H1 (cell line): ENCODE results near the gene CDK19. TPM values are rescaled to one million over a fixed set of nuclear protein-coding genes. Genes with fewer than 3 reads are reported as not detected.

Experiments
- CTCF ChIA-PET: fragments of 300-600 bp; sonication (Branson Sonifier 250); formaldehyde crosslinking; loops from one replicate; lab custom pipeline; 2021; ENCODE audit not compliant: partially characterized antibody; lab: Charles Lee
- POLR2A ChIA-PET: fragments of 300-600 bp; sonication (Branson Sonifier 250); formaldehyde crosslinking; loops from one replicate; lab custom pipeline; 2021; ENCODE audit warnings: inconsistent platforms; ENCODE audit not compliant: partially characterized antibody; lab: Charles Lee
- DNase-seq, 2 experiments: peaks; one replicate each; pipeline versions ENCODE4 v3.0.0 to v3.0.0-alpha.2; 2010 to 2022; ENCODE audit warnings: low spot score in 2 of 2, low read depth in 1 of 2, mixed read lengths in 1 of 2
- FAIRE-seq: peaks from 2 replicates; lab custom pipeline; 2011; peaks lifted over from hg19 to GRCh38; lab: Jason Lieb, UNC
- H2AFZ ChIP-seq: 2 replicates; pipeline ENCODE4 v1.8.1; 2012; ENCODE audit warnings: low read length, inconsistent platforms
- H2AK5ac ChIP-seq: 2 replicates; pipeline ENCODE4 v1.6.1; 2013; ENCODE audit warnings: low read depth, low read length
- H2BK120ac ChIP-seq: replicated peaks from 2 replicates; pipeline ENCODE3; 2013; ENCODE audit warnings: low read depth, low read length, inconsistent platforms
- H2BK12ac ChIP-seq: 2 replicates; pipeline ENCODE4 v1.6.1; 2013; ENCODE audit warnings: low read depth, low read length
- H2BK15ac ChIP-seq: 2 replicates; pipeline ENCODE4 v1.6.1; 2013; ENCODE audit warnings: low read length
- H2BK20ac ChIP-seq: 2 replicates; pipeline ENCODE4 v1.6.1; 2013; ENCODE audit warnings: low read length
- H2BK5ac ChIP-seq: 2 replicates; pipeline ENCODE4 v1.6.1; 2013; ENCODE audit warnings: low read depth, low read length
- H3K14ac ChIP-seq: 2 replicates; pipeline ENCODE4 v1.6.1; 2013; ENCODE audit warnings: inconsistent platforms; ENCODE audit not compliant: insufficient read length
- H3K18ac ChIP-seq: 2 replicates; pipeline ENCODE4 v1.6.1; 2013; ENCODE audit warnings: low read length; ENCODE audit errors: extremely low read depth
- H3K23ac ChIP-seq: 2 replicates; pipeline ENCODE4 v1.6.1; 2013; ENCODE audit warnings: inconsistent platforms; ENCODE audit not compliant: insufficient read length
- H3K23me2 ChIP-seq: 2 replicates; pipeline ENCODE4 v1.6.1; 2013; ENCODE audit warnings: low read depth, low read length
- H3K27ac ChIP-seq: 2 replicates; pipeline ENCODE4 v1.6.1; 2011; ENCODE audit warnings: low read depth, low read length, inconsistent platforms
- H3K27me3 ChIP-seq, 4 experiments: replicated peaks in 1 of 4; 1 replicate in 1 of 4; 2 replicates in 3 of 4; pipeline versions ENCODE4 v1.6.1 to v1.8.1; 2011 to 2013; ENCODE audit warnings: low read length in 3 of 4, mild to moderate bottlenecking in 3 of 4, inconsistent platforms in 2 of 4, mixed read lengths in 2 of 4, moderate library complexity in 1 of 4; ENCODE audit not compliant: control insufficient read depth in 3 of 4, insufficient read depth in 3 of 4; ENCODE audit errors: extremely low read depth in 1 of 4
- H3K36me3 ChIP-seq, 4 experiments: 2 replicates each; pipeline versions ENCODE4 v1.6.1 to v1.8.1; 2011 to 2013; ENCODE audit warnings: mild to moderate bottlenecking in 4 of 4, low read length in 3 of 4, moderate library complexity in 2 of 4, control low read depth in 1 of 4, inconsistent platforms in 1 of 4; ENCODE audit not compliant: insufficient read depth in 4 of 4, control insufficient read depth in 2 of 4
- H3K4ac ChIP-seq: replicated peaks from 2 replicates; pipeline ENCODE3; 2013; ENCODE audit warnings: low read length, low read depth, mixed read lengths, inconsistent platforms; ENCODE audit not compliant: insufficient read length
- H3K4me1 ChIP-seq, 4 experiments: replicated peaks in 1 of 4; 1 replicate in 1 of 4; 2 replicates in 3 of 4; pipeline versions ENCODE4 v1.6.1 to v1.8.1; 2011 to 2013; ENCODE audit warnings: low read length in 3 of 4, inconsistent platforms in 2 of 4, mixed read lengths in 1 of 4; ENCODE audit not compliant: insufficient read depth in 4 of 4, control insufficient read depth in 3 of 4
- H3K4me2 ChIP-seq, 2 experiments: 2 replicates each; pipeline versions ENCODE4 v1.6.1 to v1.8.1; 2011 to 2013; ENCODE audit warnings: low read depth in 2 of 2, low read length in 2 of 2, control low read depth in 1 of 2, inconsistent platforms in 1 of 2, mild to moderate bottlenecking in 1 of 2; ENCODE audit not compliant: insufficient read depth in 1 of 2
- H3K4me3 ChIP-seq, 4 experiments: fragments of 200-600, 300-600 bp in 1 of 4; sonication (generic), shearing (Covaris generic), sonication (Bioruptor Twin) in 1 of 4; 2 replicates each; pipeline versions ENCODE4 v1.5.1 to v1.8.1; 2011 to 2016; ENCODE audit warnings: low read length in 4 of 4, low read depth in 3 of 4, control low read depth in 2 of 4, inconsistent platforms in 2 of 4, mild to moderate bottlenecking in 2 of 4, mixed read lengths in 1 of 4, moderate library complexity in 1 of 4; ENCODE audit not compliant: insufficient read depth in 2 of 4; ENCODE audit errors: extremely low read depth in 1 of 4
- H3K56ac ChIP-seq: replicated peaks from 2 replicates; pipeline ENCODE3; 2013; ENCODE audit warnings: low read depth, mild to moderate bottlenecking, mixed read lengths, low read length, inconsistent platforms; ENCODE audit not compliant: insufficient read length
- H3K79me1 ChIP-seq: 2 replicates; pipeline ENCODE4 v1.6.1; 2013; ENCODE audit warnings: low read depth, low read length, control low read depth
- H3K79me2 ChIP-seq, 2 experiments: 2 replicates each; pipeline versions ENCODE4 v1.6.1 to v1.8.1; 2012 to 2013; ENCODE audit warnings: low read length in 2 of 2, mild to moderate bottlenecking in 2 of 2, inconsistent platforms in 1 of 2; ENCODE audit not compliant: insufficient read depth in 2 of 2, control insufficient read depth in 1 of 2
- H3K9ac ChIP-seq, 4 experiments: replicated peaks in 1 of 4; 1 replicate in 1 of 4; 2 replicates in 3 of 4; pipeline versions ENCODE4 v1.6.1 to v1.8.1; 2011 to 2013; ENCODE audit warnings: low read depth in 3 of 4, low read length in 3 of 4, control low read depth in 2 of 4, mild to moderate bottlenecking in 2 of 4, moderate library complexity in 2 of 4, inconsistent platforms in 1 of 4; ENCODE audit errors: extremely low read depth in 1 of 4
- H3K9me3 ChIP-seq, 2 experiments: 2 replicates each; pipeline versions ENCODE4 v1.6.1 to v1.8.1; 2012 to 2013; ENCODE audit warnings: mild to moderate bottlenecking in 2 of 2, moderate library complexity in 2 of 2, control low read depth in 1 of 2, inconsistent platforms in 1 of 2, low read depth in 1 of 2, low read length in 1 of 2, mixed read lengths in 1 of 2; ENCODE audit not compliant: insufficient read depth in 2 of 2
- H4K20me1 ChIP-seq, 2 experiments: replicated peaks in 1 of 2; 2 replicates each; pipeline versions ENCODE3 to v1.8.1; 2011 to 2013; ENCODE audit warnings: inconsistent platforms in 2 of 2, low read length in 2 of 2, mild to moderate bottlenecking in 1 of 2; ENCODE audit not compliant: insufficient read depth in 2 of 2, control insufficient read depth in 1 of 2
- H4K5ac ChIP-seq: 2 replicates; pipeline ENCODE4 v1.6.1; 2013; ENCODE audit warnings: low read length, low read depth, mixed read lengths, inconsistent platforms; ENCODE audit not compliant: insufficient read length
- H4K8ac ChIP-seq: 2 replicates; pipeline ENCODE4 v1.8.0; 2013; ENCODE audit warnings: mild to moderate bottlenecking, moderate library complexity, low read length, inconsistent platforms; ENCODE audit not compliant: insufficient read depth; ENCODE audit errors: extremely low read depth
- H4K91ac ChIP-seq: replicated peaks from 2 replicates; pipeline ENCODE3; 2013; ENCODE audit warnings: low read length, mixed read lengths, inconsistent platforms; ENCODE audit not compliant: insufficient read length
- CBX8 ChIP-seq: fragments of 300-800, 300-1000 bp; sonication (generic); IDR thresholded peaks from 2 replicates; pipeline ENCODE4 v1.7.1; 2016; ENCODE audit warnings: low read depth, low read length, borderline replicate concordance
- CREB1 ChIP-seq: IDR thresholded peaks from 2 replicates; pipeline ENCODE4 v1.6.1; 2012; ENCODE audit warnings: inconsistent platforms
- CTBP2 ChIP-seq: IDR thresholded peaks from 2 replicates; pipeline ENCODE4 v1.7.0; 2011; ENCODE audit warnings: borderline replicate concordance, mild to moderate bottlenecking, moderate library complexity, mixed read lengths, low read length; ENCODE audit not compliant: insufficient read depth, insufficient read length
- E2F6 ChIP-seq: IDR thresholded peaks from 2 replicates; pipeline ENCODE4 v1.6.1; 2012; ENCODE audit warnings: inconsistent platforms
- EP300 ChIP-seq, 2 experiments: IDR thresholded peaks; 1 replicate in 1 of 2; 2 replicates in 1 of 2; pipeline ENCODE4 v1.6.1; 2011 to 2012; ENCODE audit warnings: low read depth in 2 of 2, low read length in 2 of 2, mild to moderate bottlenecking in 2 of 2, borderline replicate concordance in 1 of 2, inconsistent platforms in 1 of 2, moderate library complexity in 1 of 2
- MAFK ChIP-seq: IDR thresholded peaks from 2 replicates; pipeline ENCODE4 v1.6.1; 2012; ENCODE audit warnings: low read depth, mild to moderate bottlenecking, improper control_type of control experiment, low read length
- MAX ChIP-seq: IDR thresholded peaks from 2 replicates; pipeline ENCODE4 v1.6.1; 2012; ENCODE audit warnings: inconsistent platforms
- POU5F1 ChIP-seq: IDR thresholded peaks from 2 replicates; pipeline ENCODE4 v1.6.1; 2011; ENCODE audit warnings: low read depth, mild to moderate bottlenecking, low read length, moderate library complexity
- RXRA ChIP-seq: IDR thresholded peaks from 2 replicates; pipeline ENCODE4 v1.6.1; 2011; ENCODE audit warnings: low read depth, mild to moderate bottlenecking, low read length, moderate library complexity; ENCODE audit not compliant: insufficient read depth
- SIRT6 ChIP-seq: IDR thresholded peaks from one replicate; pipeline ENCODE4 v1.7.1; 2012; ENCODE audit warnings: low read length, inconsistent platforms
- TAF1 ChIP-seq: IDR thresholded peaks from 2 replicates; pipeline ENCODE4 v1.6.1; 2011; ENCODE audit warnings: mild to moderate bottlenecking, low read depth, low read length
- TCF12 ChIP-seq: IDR thresholded peaks from 2 replicates; pipeline ENCODE4 v1.6.1; 2011; ENCODE audit warnings: low read depth, mild to moderate bottlenecking, low read length
- USF2 ChIP-seq: IDR thresholded peaks from 2 replicates; pipeline ENCODE4 v1.6.1; 2011; ENCODE audit warnings: low read length, improper control_type of control experiment
- polyA plus RNA-seq, 7 experiments: library from polyadenylated mRNA; depleted of rRNA in 3 of 7; stranded (reverse) in 5 of 7; unstranded in 2 of 7; fragments of >200 nt in 5 of 7; fragments of 200-250 nt in 2 of 7; gene quantifications; 1 replicate in 5 of 7; 2 replicates in 1 of 7; 4 replicates in 1 of 7; pipeline versions ENCODE4 v1.2.1 to v1.2.3, GENCODE V29; 2011 to 2013; ENCODE audit warnings: missing spikeins in 2 of 7, mixed read lengths in 2 of 7
- total RNA-seq: library from RNA; stranded (reverse); fragmentation: NEBNext Ultra II Directional; extraction: Animal tissue kit (Norgen Biotek cat#: 25700); gene quantifications from 2 replicates; pipeline ENCODE4 v1.2.1, GENCODE V29; 2021

Gene CDK19
- total and polyA plus RNA-seq, 2 of the 8 experiments (the other 6 are each of a cell fraction or from before 2014, with no cell fraction given) = 4.9 to 12.6 TPM

- FAIRE-seq (no peak), DNase-seq (no peak)
- H3K14ac ChIP-seq = no peak overlapping the region
- H4K8ac ChIP-seq = no peak overlapping the region
- ChIA-PET CTCF (no interaction called here), POLR2A (interaction anchor here (0.8 kb wide), 1 partner anchor 100 kb away, joined by 3 read pairs; no protein-coding TSS in a partner anchor)
- no peak overlapping the region for H3K56ac ChIP-seq
- H4K5ac ChIP-seq = no peak overlapping the region
- H3K4me1 ChIP-seq = no peaks in the 10 kb centered on the region
- no peak overlapping the region for H2BK12ac ChIP-seq
- H3K23me2 ChIP-seq = no peaks in the 10 kb centered on the region
- TF ChIP-seq E2F6 (no peak), TCF12 (no peak), MAX (no peak), SIRT6 (no peak), EP300 (IDR thresholded peaks at IDR 0.05; ENCODE audit: borderline replicate concordance in 1 of 2, low read depth in 2 of 2, low read length in 2 of 2) (no peak), CTBP2 (no peak), MAFK (no peak), POU5F1 (no peak), RXRA (no peak), CBX8 (no peak), TAF1 (no peak), USF2 (no peak), CREB1 (no peak)
- H3K23ac ChIP-seq = no peak overlapping the region
- H3K9me3 ChIP-seq = no peaks in the 10 kb centered on the region
- no peaks in the 10 kb centered on the region for H3K27me3 ChIP-seq
- no peak overlapping the region for H2BK15ac ChIP-seq
- H3K9ac ChIP-seq = no peak overlapping the region
- H2BK5ac ChIP-seq = no peak overlapping the region
- H3K18ac ChIP-seq = no peak overlapping the region
- H4K91ac ChIP-seq = no peak overlapping the region
- no peak overlapping the region for H3K4me3 ChIP-seq
- no peak overlapping the region for H2AK5ac ChIP-seq
- no peak overlapping the region for H3K4ac ChIP-seq
- H3K27ac ChIP-seq = no peak overlapping the region
- H4K20me1 ChIP-seq = peaks cover 0 to 3% of the 10 kb centered on the region in 2 experiments
- no peak overlapping the region for H2AFZ ChIP-seq
- 0 out of 2 replicates have a peak, but pooled peaks cover 4% of the 10 kb centered on the region for H3K79me1 ChIP-seq
- H3K36me3 ChIP-seq = no peaks in the 10 kb centered on the region; a peak in 2 of 8 replicates
- no peak overlapping the region for H2BK20ac ChIP-seq
- H3K79me2 ChIP-seq = 0 out of 4 replicates have a peak, but pooled peaks cover 0 to 2% of the 10 kb centered on the region in 2 experiments
- no peak overlapping the region for H2BK120ac ChIP-seq
- no peak overlapping the region for H3K4me2 ChIP-seq
Observed at GRCh38 chr6:110776413-110776812, 38.9 kb downstream of the CDK19 start.
